Hepatocyte (in vitro differentiated cells): ENCODE measurements around the gene IFT27. TPM values are rescaled to one million over a fixed set of nuclear protein-coding genes. Genes with fewer than 3 reads are reported as not detected.

Source experiments
- DNase-seq: peaks from one replicate; pipeline ENCODE4 v3.0.0-alpha.2; 2016; ENCODE audit warnings: low spot score
- H2AFZ ChIP-seq: fragments of 200-600 bp; sonication (generic); 2 replicates; pipeline ENCODE4 v1.6.0; 2016; ENCODE audit warnings: antibody characterized with exemption, mild to moderate bottlenecking
- H3K27ac ChIP-seq: fragments of 200-600 bp; sonication (generic); 2 replicates; pipeline ENCODE4 v1.5.1; 2016; ENCODE audit warnings: mild to moderate bottlenecking
- H3K27me3 ChIP-seq: fragments of 200-600 bp; sonication (generic); 2 replicates; pipeline ENCODE4 v1.6.1; 2016
- H3K36me3 ChIP-seq: fragments of 200-600 bp; sonication (generic); replicated peaks from 2 replicates; pipeline ENCODE4 v1.5.1; 2016; ENCODE audit warnings: low read depth; ENCODE audit not compliant: insufficient read depth
- H3K4me1 ChIP-seq: fragments of 200-600 bp; sonication (generic); 2 replicates; pipeline ENCODE4 v1.5.1; 2016; ENCODE audit warnings: mild to moderate bottlenecking, moderate library complexity; ENCODE audit not compliant: insufficient read depth
- H3K4me2 ChIP-seq: fragments of 200-600 bp; sonication (generic); 2 replicates; pipeline ENCODE4 v1.6.0; 2016
- H3K4me3 ChIP-seq: fragments of 200-600 bp; sonication (generic); 2 replicates; pipeline ENCODE4 v1.5.1; 2016; ENCODE audit warnings: mild to moderate bottlenecking
- H3K79me2 ChIP-seq: fragments of 200-600 bp; sonication (generic); 2 replicates; pipeline ENCODE4 v1.6.0; 2017; ENCODE audit warnings: mild to moderate bottlenecking
- H3K9me2 ChIP-seq: fragments of 200-600 bp; sonication (generic); replicated peaks from 2 replicates; pipeline ENCODE4 v1.6.0; 2017; ENCODE audit warnings: mild to moderate bottlenecking; ENCODE audit not compliant: insufficient read depth
- H3K9me3 ChIP-seq: fragments of 200-600 bp; sonication (generic); 2 replicates; pipeline ENCODE4 v1.5.1; 2016; ENCODE audit warnings: low read depth, mild to moderate bottlenecking
- H4K20me1 ChIP-seq: fragments of 200-600 bp; sonication (generic); 2 replicates; pipeline ENCODE4 v1.6.0; 2016; ENCODE audit warnings: mild to moderate bottlenecking; ENCODE audit not compliant: insufficient read depth, poor library complexity, severe bottlenecking
- CTCF ChIP-seq: fragments of 200-600 bp; sonication (generic); IDR thresholded peaks from 2 replicates; pipeline ENCODE4 v1.5.1; 2016; ENCODE audit warnings: antibody characterized with exemption, mild to moderate bottlenecking; ENCODE audit not compliant: poor library complexity
- EZH2 ChIP-seq: fragments of 200-600 bp; sonication (generic); IDR thresholded peaks from 2 replicates; pipeline ENCODE4 v1.6.1; 2016; ENCODE audit warnings: antibody characterized with exemption, mild to moderate bottlenecking, borderline replicate concordance
- EZH2phosphoT487 ChIP-seq: fragments of 200-600 bp; sonication (generic); IDR thresholded peaks from one replicate; pipeline ENCODE4 v1.6.1; 2018; ENCODE audit warnings: antibody characterized with exemption, mild to moderate bottlenecking, low read depth, moderate library complexity; ENCODE audit not compliant: unreplicated experiment, severe bottlenecking
- WGBS: methylation state at CpG from one replicate; pipeline ENCODE4 v1.1.6; 2016; ENCODE audit warnings: low lambda C conversion rate; ENCODE audit errors: missing lambda C conversion rate; 5-methylcytosine and 5-hydroxymethylcytosine counted together
- polyA plus RNA-seq: library from polyadenylated mRNA; unstranded; fragments of >200 nt; fragmentation: Nextera tagmentation; extraction: Ambion mirVana; gene quantifications from 2 replicates; pipeline ENCODE4 v1.2.1, GENCODE V29; 2016
- total RNA-seq: library from RNA; depleted of rRNA; stranded (reverse); fragments of >200 nt; gene quantifications from 2 replicates; pipeline ENCODE4 v1.2.3, GENCODE V29; 2014

Gene IFT27
- total and polyA plus RNA-seq, 2 experiments from 2014 or later, result 15.3 to 25.3 TPM

DNA sequence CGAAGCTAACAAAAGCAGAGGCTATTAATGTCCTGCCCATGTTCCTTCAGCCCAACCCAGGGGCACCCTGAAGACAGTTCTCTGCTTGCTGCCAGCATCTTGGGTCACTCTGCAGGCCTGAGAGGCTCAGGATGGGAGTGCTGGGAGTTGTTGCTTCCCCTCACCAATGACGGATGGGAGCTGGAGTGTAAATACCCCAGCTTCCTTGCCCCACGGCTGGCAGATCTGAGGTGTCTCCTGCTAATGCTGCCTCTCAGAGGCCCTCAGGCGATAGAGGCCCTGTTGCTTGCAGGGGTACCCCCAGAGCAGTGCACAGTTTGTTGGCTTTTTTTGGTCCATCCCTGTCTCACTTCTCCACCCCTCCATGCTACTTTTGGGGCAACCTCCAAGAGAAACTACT lies 32.9 kb downstream of the IFT27 start:
- TF ChIP-seq EZH2phosphoT487, result no peak
- TF ChIP-seq CTCF, result no peak
- TF ChIP-seq EZH2, result no peak
- no peak overlapping the region for H3K4me3 ChIP-seq
- WGBS, result 81% methylated on average over 4 of the region's 4 CpGs
- no peak overlapping the region for H3K27ac ChIP-seq
- H2AFZ ChIP-seq, result no peak overlapping the region
- no peaks in the 10 kb centered on the region for H3K9me2 ChIP-seq
- DNase-seq, result no peak
- no peaks in the 10 kb centered on the region for H4K20me1 ChIP-seq
- no peaks in the 10 kb centered on the region for H3K79me2 ChIP-seq
- H3K4me2 ChIP-seq, result no peak overlapping the region
- H3K9me3 ChIP-seq, result no peaks in the 10 kb centered on the region
- no peaks in the 10 kb centered on the region for H3K4me1 ChIP-seq
- no peaks in the 10 kb centered on the region for H3K36me3 ChIP-seq
- no peaks in the 10 kb centered on the region for H3K27me3 ChIP-seq

DNA sequence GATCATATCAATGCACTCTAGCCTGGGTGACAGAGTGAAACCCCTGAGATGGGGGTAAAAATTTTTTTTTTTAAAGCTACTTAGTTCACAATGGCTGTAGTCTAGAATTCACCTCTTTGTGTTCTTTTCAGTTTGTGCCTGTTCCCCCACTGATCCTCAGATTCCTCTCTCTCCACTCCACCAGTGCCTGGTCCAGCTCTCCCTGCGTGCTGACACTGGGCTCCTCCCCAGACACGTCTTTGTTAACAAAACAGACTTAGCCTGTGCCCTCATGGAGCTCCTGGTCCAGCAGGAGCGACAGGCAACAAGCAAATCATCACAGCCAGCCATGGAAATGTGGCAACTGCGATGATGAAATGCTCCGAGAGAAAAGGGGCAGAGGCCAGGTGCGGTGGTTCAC lies 34.0 kb downstream of the IFT27 start:
- 64% methylated on average over 6 of the region's 6 CpGs for WGBS
- Histone ChIP-seq H2AFZ (no peak overlapping the region), H3K4me2 (no peak overlapping the region), H4K20me1 (no peaks in the 10 kb centered on the region), H3K27me3 (no peaks in the 10 kb centered on the region), H3K9me3 (no peaks in the 10 kb centered on the region), H3K9me2 (no peaks in the 10 kb centered on the region), H3K4me3 (no peak overlapping the region), H3K4me1 (no peaks in the 10 kb centered on the region), H3K27ac (no peak overlapping the region), H3K79me2 (no peaks in the 10 kb centered on the region), H3K36me3 (no peaks in the 10 kb centered on the region)
- no peak for DNase-seq
- no peak for TF ChIP-seq EZH2phosphoT487
- no peak for TF ChIP-seq CTCF
- TF ChIP-seq EZH2, result no peak

DNA sequence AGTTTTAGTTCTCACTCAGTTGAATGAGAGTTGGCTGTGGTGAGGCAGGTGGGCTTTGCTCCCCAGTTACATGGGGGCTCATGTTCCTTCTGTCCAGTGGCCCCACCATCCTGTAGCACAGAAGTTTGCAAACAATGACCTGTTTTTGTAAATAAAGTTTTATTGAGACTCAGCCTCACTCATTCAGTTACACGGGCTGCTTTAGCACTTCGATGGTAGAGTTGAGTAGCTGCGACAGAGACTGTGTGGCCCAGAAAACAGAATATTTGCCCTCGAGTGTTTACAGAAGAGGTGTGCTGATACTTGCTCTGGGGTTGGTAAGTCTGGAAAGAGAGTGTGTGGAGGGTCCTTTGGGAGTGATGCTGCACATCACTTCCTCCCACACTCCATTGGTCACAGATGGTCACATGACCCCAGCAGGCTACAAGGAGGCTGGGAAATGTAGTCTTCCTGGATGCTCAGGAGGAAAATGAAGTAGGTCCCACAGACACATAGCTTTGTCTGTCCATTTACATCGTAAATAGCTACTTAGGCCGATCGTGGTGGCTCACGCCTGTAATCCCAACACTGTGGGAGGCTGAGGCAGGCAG lies 34.6 kb downstream of the IFT27 start:
- DNase-seq, result no peak
- Histone ChIP-seq H3K79me2 (no peaks in the 10 kb centered on the region), H3K4me2 (no peak overlapping the region), H3K4me3 (no peak overlapping the region), H3K4me1 (no peaks in the 10 kb centered on the region), H2AFZ (no peak overlapping the region), H3K9me3 (no peaks in the 10 kb centered on the region), H4K20me1 (no peaks in the 10 kb centered on the region), H3K36me3 (no peaks in the 10 kb centered on the region), H3K27ac (no peak overlapping the region), H3K27me3 (no peaks in the 10 kb centered on the region), H3K9me2 (no peaks in the 10 kb centered on the region)
- 78% methylated on average over 8 of the region's 8 CpGs for WGBS
- TF ChIP-seq EZH2 (no peak), CTCF (no peak)

GRCh38 chr22:36740716-36741115 lies 35.2 kb downstream of the IFT27 start:
- Histone ChIP-seq H4K20me1 (no peaks in the 10 kb centered on the region), H3K27ac (no peak overlapping the region), H3K4me2 (no peak overlapping the region), H3K79me2 (no peaks in the 10 kb centered on the region), H3K9me3 (no peaks in the 10 kb centered on the region), H3K36me3 (no peaks in the 10 kb centered on the region), H3K9me2 (no peaks in the 10 kb centered on the region), H3K4me3 (no peak overlapping the region), H3K4me1 (no peaks in the 10 kb centered on the region), H3K27me3 (no peaks in the 10 kb centered on the region), H2AFZ (no peak overlapping the region)
- TF ChIP-seq EZH2, result no peak
- no peak for TF ChIP-seq EZH2phosphoT487
- no peak for TF ChIP-seq CTCF
- DNase-seq, result no peak
- 92% methylated on average over 4 of the region's 4 CpGs for WGBS
